Inflammatory macrophage (primary cell): ENCODE measurements around the gene CX3CL1.
"Not testable (repeated sequence)": the region's sequence is repeated elsewhere in the genome, so short reads cannot be mapped to it uniquely, and the experiment has no call there.

Experiments
- DNase-seq, 2 donors: peaks; one replicate each; pipeline ENCODE4 v3.0.0-alpha.2; 2020 to 2022

Gene CX3CL1

DNA sequence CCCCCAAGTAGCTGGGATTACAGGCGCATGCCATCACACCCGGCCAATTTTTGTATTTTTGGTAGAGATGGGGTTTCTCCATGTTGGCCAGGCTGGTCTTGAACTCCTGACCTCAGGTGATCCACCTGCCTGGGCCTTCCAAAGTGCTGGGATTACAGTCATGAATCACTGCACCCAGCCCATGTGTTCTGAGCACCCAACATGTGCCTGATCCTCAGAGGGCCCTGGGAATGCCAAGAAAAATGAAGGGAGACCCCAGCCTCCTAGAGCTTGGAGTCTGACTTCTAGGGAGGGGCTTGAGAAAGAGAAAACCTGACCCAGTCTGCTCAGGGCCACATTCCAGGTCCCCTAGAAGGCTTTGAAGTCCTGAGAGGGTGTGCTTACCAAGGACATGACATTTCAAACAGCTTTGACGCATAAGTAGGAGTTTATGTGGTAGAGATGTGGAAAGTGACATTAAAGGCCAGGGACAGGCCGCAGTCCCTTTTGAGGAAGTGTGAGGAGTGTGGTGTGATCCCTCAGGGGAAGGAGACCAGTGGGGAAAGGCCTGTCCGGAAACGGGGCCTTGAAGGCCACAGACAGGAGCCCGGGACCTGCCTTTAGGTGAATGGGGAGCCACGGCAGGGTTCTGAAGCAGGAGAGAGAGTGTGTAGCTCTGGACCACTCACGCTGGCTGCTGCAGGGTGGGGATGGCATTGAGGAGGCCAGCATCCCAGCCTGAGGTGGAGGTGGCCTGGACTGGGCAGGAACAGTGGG lies 14.8 kb upstream of the CX3CL1 start:
- peak; percentile 80 to 90 for DNase-seq

DNA sequence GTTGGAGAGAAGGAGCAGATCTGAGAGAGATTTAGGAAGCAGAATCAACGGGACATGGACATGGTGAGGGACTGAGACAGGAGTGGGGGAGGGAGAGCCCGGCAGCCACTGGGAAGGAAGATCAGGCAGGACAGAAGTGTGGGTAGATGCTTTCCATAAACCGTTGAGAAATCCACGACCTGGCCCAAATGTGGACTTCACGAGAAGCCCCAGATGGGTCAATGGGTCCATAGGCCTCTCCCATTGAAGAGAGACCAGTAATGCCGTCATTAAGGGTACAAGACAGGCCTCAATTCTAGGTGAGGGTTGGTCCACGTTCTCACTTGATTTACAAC lies 14.2 kb upstream of the CX3CL1 start:
- peak; percentile 32 to 62 for DNase-seq

DNA sequence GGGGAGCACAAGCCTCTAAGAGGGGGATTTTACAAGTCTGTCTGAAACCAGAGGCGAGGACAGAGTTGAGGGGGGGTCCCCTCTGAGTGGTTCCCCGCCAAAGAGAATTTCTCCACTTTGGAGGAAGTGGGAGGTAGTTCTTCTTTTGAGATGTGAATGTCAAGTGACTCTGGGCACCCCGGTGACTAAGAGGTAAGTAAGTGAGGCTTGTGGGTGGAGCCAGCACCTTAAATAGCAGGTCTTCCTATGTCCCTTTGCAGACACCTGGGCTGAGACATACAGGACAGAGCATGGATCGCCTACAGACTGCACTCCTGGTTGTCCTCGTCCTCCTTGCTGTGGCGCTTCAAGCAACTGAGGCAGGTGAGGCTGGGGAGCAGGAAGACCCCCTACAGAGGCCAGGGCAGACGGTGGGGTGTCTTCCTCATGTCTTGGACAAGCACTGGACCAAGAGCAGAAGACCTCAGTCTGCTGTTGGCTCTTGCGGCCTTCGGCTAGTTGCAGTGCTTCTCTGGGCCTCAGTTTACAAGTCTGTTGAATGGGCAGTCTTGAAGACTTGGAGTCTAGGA lies 13.7 kb upstream of the CX3CL1 start, which contains the start of gene CCL22:
Gene CCL22 (plus strand): TSS at position 257 of the 569 bp plus-strand sequence. CDS start 34 bp downstream, at position 291.
- DNase-seq, result peak; percentile 70 to 84

DNA sequence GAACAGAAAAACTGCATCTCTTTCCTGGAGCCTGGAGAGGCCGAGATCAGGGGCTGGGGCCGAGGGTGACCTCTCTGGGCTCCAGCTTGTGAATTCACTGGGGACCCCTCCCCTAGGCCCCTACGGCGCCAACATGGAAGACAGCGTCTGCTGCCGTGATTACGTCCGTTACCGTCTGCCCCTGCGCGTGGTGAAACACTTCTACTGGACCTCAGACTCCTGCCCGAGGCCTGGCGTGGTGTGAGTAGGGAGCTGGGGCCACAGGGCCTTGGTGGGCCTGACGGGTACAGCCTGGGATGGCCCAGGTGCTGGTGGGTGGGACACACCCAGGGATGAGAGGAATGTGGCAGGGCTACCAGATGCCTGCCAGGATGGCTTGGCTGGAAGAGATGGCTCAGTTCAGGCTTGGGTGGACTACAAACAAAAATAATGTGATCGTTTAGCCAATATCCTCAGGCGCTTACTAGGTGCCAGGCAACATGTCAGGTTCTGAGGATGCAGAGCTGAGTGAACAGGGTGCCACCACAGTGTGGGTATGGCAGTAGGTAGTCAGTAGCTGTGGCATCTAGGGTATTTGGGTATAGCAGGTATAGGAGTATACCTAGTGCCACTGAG lies 11.9 kb upstream of the CX3CL1 start:
- no peak for DNase-seq

DNA sequence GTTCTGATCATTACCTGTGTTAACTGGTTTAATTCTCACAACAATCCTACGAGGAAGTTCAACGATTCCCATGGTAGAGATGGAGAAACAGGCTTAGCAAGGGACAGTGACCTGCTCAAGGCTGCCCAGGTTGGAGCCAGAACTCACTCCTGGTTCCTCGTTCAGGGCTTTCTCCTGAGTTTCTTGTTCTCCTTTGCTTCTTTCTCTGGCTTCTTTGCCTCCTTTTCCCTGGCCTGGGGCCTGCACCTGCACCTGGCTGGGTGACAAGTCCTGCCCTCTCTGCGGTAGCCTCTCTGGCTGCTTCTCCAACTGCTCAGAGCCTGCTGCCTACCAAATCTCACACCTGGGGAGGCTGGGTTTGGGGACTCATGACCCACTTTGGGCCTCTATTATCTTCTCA lies 10.9 kb upstream of the CX3CL1 start:
- DNase-seq, result no peak

DNA sequence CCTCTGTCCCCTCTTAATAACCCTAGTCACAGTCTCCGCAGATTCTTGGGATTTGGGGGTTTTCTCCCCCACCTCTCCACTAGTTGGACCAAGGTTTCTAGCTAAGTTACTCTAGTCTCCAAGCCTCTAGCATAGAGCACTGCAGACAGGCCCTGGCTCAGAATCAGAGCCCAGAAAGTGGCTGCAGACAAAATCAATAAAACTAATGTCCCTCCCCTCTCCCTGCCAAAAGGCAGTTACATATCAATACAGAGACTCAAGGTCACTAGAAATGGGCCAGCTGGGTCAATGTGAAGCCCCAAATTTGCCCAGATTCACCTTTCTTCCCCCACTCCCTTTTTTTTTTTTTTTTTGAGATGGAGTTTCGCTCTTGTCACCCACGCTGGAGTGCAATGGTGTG lies 8.1 kb upstream of the CX3CL1 start:
- no peak for DNase-seq

DNA sequence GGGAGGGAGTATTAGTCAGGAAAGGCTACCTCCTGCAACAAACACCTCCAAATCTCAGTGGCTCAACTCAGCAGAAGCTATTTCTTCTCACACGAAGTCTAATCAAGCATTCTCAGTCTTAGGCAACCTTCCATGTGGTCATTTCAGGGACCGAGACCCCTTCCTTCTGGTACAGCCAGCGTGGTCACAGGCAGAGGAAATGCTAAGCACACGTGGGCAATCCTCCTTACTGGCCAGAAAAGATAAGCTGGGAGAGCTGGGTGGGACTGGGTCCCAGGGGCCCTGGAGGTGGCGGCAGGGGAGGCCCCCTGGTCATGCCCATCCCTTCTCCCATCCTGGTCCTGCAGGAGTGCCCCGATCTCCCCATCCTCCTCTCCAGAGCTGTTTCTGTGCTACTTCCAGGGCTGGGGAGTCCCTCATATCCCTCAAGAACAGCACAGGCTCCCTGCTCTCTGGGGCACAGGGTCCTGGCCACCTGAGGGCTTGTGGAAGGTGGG lies 5.7 kb upstream of the CX3CL1 start:
- peak in 1 of 2 donors; percentile 66 for DNase-seq

DNA sequence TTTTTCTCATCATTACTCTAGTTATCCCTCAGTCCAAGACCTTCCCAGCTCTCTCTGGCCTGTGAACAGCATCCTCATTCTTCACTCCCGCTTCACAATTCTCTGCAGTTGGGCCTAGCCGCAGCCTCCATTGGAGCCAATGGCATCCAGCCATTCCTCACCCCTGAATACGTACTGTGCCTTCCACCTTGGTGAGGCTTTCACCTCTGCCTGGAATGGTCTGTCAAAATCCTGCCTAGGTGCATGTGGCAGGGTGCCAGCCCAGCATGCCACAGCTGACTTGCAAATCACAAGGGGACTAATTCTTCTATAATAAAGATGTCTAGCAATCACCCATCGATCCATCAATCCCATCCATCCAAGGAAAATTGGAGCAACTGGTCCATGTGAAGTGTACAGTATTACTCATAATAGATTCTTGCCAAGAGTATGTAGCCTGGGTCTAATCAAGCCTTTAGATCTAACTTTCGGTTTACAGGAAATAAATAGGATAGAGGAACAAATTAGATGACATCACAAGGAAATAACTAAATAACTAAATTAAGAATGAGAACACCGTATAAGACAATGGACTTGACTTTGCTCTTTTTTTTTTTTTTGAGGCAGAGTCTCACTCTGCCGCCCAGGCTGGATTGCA lies 5.1 kb upstream of the CX3CL1 start:
- DNase-seq, result peak in 1 of 2 donors; percentile 30

DNA sequence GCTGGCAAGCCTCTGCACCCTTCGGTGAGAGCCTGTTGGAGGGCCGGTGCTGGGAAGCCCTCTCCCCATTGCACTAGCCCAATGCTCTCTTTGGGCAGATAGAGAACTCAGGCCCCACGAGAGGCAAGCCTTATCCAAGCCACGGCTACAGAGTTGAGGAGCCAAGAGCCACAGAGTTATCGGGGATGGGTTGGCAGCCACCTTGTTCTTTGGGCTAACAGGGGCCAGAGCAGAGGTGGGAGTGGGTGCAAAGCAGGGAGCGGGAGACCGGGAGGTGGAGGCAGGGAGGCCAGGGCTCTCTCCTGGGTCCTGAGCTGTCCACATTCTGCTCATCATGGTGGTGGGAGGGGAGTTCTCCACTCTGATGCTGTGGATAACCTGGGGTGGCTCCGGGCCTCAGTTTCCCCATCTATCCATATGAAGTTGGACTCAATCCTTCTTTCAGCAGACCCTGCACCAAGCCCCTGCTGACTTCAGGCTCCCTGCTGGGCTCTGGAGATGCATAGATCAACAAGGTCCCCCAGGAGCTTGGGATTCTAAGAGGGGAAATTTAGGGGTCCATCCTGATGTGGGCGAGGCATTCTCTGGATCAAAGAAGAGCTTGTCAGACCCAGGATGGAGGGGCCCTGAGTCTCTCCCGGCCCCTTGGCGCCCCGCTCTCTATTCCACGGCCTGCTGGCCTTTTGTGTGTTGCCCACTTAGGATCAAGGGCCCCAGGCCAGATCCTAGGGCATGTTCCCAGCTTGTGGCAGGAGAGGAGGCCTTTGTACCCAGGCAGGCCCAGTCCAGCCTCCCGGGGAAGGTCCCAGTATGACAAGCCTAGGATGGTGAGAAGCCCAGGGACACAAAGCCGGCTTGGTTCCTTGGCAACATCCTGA lies 557 bp upstream of the CX3CL1 start:
- no peak for DNase-seq

DNA sequence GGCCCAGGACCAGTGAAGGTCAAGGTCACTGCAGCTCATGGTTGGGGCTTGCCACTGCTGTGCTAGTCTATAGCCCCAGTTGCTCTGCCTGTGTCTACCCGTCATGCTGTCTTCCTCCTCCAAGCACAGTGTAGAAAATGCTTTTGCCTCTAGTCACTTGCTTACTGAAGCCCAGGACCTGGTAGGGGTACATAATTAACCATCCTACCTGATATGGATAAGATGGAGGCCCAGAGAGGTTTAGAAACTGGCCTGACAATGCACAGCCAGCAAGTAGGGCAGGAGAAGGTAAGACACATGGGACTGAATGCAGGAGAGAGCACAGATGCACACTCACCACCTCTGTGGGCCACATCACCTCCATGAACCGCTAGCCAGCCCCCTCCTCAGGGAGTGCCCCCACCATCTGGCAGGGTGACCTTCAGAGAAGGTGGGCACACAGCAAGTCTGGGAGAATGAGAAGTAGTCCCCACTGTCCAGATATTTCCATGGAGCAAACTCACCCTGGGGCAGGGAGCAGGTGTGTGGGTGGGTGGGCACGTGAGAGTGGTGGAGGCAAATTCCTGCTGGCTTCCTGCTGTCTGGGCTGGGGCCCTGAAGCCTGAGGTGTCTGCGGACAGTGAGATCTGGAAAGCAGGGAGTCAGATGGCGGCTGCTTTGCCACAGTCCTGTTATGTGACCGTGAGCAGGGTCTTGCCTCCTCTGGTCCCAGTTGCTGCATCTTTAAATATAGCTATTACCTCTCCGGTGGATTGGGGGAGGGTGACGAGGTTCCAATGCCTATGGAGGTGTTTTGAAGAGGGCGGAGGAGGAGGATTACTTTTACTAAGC lies 1.0 kb downstream of the CX3CL1 start:
- DNase-seq, result no peak

DNA sequence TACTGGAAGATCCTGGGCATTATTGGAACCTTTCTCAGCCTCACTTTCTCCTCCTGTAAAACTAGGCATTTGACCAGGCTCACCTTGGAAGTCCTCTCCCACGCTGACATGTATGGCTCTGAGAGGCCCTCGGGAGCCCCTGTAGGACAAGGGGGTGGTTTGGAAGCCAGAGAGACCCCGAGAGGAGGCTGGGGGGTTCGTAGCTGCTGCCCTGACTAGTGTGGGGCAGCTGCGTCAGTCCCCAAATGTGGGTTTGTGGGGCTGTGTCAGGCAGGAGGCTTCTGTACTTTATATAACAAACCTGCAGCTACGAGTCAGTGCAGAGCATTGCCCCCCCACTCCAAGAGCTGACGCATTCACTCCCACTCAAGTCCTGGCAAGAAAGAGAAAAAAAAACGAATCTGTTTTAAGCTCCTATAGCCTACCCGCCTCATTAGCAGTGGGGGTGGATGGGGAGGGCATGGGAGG lies 1.8 kb downstream of the CX3CL1 start:
- peak in 1 of 2 donors; percentile 20 for DNase-seq

DNA sequence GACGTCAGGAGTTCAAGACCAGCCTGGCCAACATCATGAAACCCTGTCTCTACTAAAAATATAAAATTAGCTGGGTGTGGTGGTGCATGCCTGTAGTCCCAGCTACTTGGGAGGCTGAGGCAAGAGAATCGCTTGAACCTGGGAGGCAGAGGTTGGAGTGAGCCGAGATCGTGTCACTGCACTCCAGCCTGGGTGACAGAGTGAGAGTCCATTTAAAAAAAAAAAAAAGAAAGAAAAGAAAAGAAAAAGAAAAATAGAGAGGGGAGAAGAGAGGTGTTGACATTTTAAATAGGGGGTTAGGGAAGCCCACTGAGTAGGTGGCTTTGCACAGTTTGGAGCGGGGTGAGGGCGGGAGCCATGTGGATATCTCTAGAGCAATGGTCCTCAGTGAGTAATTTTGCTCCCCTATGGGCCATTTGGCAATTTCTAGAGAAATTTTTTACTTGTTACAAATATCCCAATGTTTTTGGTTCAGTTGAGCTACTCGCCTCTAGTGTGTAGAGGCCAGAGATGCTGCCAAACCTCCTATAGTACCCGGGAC lies 2.7 kb downstream of the CX3CL1 start:
- not testable (repeated sequence) for DNase-seq

DNA sequence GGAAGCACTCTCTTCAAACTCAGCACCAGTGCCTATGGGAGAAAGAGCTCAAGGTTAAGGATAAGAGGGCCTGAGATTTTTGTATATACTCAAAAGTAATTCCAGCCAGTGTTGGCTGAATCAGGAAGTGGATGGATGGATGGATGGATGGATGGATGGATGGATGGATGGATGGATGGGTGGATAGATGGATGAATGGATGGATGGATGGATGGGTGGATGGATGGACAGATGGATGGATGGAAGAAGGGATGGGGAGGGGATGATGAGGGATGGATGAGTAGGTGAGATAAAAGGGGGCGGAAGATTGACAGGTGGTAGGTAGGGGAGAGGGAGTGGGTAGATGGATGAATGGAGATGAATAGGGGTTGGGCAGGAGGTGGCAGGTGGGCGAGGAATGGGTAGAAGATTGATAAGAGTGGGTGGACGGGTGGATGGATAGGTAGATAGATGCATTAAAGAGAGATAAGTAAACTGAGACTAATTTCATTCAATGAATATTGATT lies 4.1 kb downstream of the CX3CL1 start:
- DNase-seq, result no peak

DNA sequence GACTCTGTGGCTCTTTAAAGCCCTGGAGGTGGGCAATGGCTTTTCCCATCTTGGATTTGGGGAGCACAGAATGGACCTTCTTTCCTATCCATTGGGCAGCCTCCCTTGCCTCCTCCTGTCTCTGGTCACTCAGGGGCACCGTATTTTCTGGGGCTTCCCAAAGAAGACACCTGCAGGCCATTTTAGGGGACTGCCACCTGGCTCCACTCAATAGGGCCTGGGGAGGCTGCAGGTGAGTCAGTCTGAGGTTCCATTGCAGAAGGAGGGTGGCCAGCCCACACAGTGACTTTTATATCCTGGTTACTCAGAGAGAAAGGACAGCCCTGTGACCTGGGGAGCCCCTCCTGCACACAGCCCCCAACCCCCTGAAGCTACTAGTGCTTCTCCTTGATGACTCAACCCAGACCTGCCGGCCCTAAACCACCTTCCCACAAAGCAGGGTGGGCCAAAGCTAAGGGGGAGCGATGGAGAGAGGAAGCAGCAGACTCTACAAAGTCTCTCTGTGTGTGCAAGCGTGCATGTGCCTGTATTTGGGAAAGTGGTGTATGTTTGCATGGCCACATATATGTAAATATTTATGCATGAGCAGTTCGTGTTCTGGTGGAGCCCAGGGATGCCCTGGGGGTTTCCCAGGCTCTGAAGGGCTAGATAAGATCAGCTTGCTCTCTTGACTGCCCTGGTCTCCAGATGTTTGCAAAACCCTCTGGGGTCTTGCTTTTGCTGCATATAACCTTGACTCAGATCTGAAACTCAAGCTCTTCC lies 5.0 kb downstream of the CX3CL1 start:
- no peak for DNase-seq

DNA sequence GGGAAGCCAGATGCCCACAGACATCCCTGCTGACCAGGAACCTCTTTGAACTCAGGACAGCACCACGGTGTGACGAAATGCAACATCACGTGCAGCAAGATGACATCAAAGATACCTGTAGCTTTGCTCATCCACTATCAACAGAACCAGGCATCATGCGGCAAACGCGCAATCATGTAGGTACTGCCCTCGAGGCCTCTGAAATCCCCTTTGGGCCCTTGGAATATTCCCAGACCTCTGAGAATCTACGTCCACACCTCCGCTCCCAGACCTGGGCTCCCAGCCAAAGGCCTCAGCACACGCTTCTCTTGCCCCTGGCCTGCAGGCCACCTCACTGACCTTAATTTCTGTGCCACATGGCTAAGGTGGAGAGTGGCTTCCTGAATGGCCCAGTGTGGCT lies 7.3 kb downstream of the CX3CL1 start:
- DNase-seq, result no peak

DNA sequence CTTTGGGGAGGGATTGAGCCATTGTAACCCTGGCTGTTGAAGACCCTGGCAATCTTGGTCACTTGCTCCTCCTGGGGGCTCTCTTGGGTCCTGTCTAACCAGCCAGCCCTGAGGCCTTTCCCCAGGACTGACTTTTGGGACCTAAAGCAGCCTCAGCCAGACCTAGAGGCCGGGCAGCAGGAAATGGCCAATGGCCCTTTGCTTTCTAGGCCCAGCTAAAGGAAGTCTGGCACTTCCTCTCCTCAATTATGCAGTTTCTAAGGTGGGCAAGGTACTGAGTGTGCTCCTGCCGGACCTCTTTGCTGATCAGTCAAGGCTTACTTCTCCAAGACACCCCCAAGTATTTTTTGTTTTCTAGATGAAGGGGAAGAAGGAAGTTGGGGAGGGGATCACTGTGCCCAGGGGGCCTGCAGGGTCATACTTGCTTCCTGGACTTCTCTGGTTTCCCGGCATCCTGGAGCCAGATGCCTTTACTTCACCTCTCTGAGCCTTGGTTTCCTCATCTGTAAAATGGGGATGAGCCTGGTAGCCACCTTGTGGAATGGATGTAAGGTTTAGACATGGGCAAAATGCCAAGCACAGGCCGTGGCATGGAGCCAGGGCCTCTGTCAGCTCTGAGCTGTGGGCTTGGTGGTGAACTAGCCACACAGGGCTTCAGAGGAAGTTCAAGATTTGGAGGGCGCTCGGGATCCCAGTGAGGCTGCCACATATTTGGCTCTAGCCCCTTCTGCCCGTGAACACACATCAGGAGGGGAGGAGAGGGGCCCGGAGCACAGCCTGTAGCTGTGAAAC lies 8.6 kb downstream of the CX3CL1 start:
- DNase-seq, result peak; percentile 33 to 36

DNA sequence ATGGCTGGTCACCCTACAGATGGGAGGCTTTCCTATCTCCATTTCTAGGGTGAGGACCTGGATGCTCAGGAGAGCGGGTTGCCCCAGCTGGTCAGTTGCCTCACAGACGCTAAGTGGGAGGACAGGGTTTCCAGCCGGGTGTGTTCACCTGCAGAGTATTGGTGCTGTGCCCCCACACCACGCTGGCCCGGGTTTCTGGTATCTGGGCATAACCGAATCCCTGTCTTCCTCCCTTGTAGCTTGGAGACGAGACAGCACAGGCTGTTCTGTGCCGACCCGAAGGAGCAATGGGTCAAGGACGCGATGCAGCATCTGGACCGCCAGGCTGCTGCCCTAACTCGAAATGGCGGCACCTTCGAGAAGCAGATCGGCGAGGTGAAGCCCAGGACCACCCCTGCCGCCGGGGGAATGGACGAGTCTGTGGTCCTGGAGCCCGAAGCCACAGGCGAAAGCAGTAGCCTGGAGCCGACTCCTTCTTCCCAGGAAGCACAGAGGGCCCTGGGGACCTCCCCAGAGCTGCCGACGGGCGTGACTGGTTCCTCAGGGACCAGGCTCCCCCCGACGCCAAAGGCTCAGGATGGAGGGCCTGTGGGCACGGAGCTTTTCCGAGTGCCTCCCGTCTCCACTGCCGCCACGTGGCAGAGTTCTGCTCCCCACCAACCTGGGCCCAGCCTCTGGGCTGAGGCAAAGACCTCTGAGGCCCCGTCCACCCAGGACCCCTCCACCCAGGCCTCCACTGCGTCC lies 9.7 kb downstream of the CX3CL1 start:
- DNase-seq, result no peak

DNA sequence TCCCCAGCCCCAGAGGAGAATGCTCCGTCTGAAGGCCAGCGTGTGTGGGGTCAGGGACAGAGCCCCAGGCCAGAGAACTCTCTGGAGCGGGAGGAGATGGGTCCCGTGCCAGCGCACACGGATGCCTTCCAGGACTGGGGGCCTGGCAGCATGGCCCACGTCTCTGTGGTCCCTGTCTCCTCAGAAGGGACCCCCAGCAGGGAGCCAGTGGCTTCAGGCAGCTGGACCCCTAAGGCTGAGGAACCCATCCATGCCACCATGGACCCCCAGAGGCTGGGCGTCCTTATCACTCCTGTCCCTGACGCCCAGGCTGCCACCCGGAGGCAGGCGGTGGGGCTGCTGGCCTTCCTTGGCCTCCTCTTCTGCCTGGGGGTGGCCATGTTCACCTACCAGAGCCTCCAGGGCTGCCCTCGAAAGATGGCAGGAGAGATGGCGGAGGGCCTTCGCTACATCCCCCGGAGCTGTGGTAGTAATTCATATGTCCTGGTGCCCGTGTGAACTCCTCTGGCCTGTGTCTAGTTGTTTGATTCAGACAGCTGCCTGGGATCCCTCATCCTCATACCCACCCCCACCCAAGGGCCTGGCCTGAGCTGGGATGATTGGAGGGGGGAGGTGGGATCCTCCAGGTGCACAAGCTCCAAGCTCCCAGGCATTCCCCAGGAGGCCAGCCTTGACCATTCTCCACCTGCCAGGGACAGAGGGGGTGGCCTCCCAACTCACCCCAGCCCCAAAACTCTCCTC lies 10.4 kb downstream of the CX3CL1 start:
- no peak for DNase-seq
